ENCODE measurements around the gene PCDH7. TPM values are rescaled to one million over a fixed set of nuclear protein-coding genes. Genes with fewer than 3 reads are reported as not detected.

Gene PCDH7
- total RNA-seq, 1 donor from 2014 or later, result 44.0 TPM

GRCh38 chr4:30770812-30771211 lies 50.6 kb downstream of the PCDH7 start:
- DNase-seq (ENCODE audit: low spot score in 2 of 2) (no peak), FAIRE-seq (no peak)

GRCh38 chr4:30776451-30776850 lies 56.3 kb downstream of the PCDH7 start:
- DNase-seq (ENCODE audit: low spot score in 2 of 2) (no peak), FAIRE-seq (no peak)

- DNase-seq (ENCODE audit: low spot score in 2 of 2) (no peak), FAIRE-seq (no peak)
Measured at GRCh38 chr4:30776921-30777415, 56.8 kb downstream of the PCDH7 start.
